HL-60/S4 (cell line): ENCODE measurements around the gene C10orf105.

ENCODE experiments used
- in situ Hi-C: fragments of 300-500 bp; cut with MboI; formaldehyde crosslinking; loops from 2 replicates; pipeline ENCODE4 v1.14.3; 2022; ENCODE audit warnings: low sequenced_read_pairs

The C10orf105 gene

DNA sequence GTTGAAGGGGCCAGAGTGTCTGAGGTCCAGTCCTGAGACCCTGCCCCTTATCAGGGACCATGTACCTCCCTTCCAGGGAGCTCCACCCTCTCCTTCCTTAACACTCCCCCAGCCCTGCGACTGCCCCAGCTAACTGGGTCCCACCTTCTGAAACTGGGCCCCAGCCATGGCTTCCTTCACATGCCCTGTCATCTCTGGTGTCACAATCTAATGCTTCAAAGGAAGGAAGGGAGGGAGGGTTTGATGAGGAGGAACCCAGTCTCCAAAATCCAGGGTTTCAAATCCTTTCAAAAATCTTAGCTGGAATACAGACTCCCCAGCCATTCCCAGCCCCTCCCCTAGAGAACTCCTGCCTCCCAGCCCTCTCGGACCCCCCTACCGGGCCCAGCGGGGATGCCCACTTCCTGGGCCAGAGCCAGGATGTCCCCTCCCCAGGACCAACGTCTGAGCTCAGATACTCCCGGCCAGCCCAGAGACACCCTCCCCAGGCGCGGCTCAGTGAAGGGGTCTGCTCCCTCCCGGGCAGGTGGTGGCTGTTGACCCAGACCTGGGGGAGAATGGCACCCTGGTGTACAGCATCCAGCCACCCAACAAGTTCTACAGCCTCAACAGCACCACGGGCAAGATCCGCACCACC lies 18.0 kb downstream of the C10orf105 start:
- in situ Hi-C loops = no loop called here

DNA sequence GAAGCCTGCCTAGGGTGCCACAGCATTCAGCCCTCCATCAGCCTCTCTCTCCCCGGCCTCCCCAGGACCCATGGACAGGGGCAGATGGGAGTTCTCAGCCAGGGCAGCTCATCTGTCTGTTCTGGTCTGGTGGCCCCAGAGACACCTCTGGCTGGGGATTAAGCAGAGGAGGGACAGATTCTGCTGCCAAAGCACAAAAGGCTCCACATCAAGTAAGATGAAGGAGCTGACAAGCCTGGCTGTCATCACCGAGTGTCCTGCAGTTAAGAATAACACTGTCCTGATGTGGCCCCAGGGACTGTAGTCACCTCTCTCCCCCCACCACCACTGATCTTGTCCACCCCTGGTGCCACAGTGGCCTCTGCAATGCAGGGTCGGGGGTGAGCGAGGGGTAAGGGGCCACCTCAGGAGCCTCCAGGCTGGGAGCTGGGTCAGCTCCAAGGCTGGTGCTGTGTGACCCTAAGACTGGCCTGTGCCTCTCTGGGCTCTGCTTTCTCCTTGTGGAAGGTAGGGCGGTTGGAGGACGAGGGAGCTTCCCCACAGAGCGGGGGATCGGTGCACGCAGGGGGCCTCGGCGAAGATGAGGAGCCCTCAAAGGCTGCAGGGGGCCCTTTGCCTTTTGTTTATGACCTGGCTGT lies 18.7 kb downstream of the C10orf105 start:
- in situ Hi-C loops = no loop called here

DNA sequence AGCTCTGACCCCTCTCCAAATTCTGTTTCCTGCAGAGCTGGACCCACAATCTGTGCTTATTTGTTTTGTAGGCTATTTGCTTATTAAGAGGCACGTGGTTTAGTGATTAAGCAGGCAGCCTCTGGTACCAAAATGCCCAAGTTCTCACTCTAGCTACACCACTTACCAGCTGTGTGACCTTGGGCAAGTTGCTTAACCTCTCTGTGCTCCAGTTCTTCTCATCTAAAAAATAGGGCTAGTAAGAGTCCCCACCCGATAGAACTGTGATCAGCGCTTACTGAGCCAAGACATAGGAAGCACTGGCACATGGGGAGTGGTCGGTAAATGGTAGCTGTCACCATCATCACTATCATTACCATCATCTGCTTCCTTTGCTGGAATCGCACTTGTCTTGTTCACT lies 20.8 kb downstream of the C10orf105 start:
- in situ Hi-C loops = no loop called here

DNA sequence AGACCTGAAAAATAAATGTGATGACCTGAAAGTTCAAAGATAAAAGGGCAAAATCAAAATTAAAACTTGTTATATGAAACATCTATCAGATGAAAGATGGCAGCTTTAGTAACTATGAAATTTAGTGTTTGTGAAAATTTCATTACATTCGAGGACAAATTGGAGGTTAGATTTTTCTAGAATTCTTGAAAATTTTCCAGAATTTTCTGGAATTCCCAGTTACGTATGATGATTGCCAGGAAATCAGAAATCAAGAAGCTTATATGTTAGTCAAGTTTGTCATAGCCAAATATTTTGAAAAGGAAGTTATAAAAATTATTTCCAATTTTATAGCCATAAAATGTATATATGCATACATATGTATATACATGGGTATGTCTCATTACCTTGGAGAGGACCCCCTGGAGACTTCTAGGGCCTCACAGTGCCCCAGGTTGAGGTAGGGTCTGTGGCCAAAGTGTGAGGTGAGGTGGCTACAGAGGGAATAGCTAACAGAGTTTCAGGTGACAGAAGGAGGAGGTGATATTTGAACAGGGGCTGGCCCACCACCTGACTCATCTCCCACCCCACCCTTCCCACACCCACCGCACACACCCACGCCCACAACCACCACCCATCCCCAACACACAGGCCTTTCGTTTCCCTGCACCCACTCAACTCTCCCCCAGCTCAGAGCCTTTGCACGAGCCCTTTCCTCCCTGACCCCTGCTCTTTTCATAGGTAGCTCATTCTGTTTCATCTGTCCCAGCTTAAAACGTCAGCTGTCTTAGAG lies 21.5 kb downstream of the C10orf105 start:
- in situ Hi-C loops = no loop called here

DNA sequence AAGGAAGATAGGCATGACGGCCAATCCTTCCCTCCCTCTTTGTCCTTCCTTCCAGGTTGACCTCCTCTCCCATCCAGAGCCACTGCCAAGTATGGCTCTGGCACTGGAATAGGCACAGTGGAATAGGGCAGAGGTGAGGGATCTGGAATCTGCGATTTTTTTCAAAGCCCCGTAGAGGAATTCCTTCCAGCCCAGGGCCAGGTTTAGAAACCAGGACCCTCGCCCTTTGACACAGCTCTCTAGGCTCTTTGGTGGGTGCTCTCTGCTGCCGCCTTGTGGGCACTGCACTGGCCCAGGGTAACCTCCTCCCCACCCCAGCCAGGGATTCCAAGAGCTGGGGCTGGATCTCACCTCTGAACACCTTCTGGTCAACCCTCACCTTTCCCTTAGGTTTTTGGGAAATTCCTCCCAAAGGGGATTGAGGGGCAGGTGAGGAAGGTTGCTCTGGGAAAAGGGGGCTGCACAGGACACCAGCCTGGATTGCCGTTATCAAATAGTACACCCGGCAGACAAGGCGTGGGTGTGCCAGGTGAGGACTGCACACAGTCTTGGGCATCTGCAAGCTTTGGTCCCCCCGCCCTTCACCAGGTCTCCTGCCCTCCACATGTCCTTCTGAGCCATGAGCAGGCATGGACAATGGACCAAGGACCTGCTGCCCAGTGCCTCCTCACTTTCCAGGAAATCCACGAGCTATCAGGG lies 22.8 kb downstream of the C10orf105 start:
- in situ Hi-C loops = no loop called here

DNA sequence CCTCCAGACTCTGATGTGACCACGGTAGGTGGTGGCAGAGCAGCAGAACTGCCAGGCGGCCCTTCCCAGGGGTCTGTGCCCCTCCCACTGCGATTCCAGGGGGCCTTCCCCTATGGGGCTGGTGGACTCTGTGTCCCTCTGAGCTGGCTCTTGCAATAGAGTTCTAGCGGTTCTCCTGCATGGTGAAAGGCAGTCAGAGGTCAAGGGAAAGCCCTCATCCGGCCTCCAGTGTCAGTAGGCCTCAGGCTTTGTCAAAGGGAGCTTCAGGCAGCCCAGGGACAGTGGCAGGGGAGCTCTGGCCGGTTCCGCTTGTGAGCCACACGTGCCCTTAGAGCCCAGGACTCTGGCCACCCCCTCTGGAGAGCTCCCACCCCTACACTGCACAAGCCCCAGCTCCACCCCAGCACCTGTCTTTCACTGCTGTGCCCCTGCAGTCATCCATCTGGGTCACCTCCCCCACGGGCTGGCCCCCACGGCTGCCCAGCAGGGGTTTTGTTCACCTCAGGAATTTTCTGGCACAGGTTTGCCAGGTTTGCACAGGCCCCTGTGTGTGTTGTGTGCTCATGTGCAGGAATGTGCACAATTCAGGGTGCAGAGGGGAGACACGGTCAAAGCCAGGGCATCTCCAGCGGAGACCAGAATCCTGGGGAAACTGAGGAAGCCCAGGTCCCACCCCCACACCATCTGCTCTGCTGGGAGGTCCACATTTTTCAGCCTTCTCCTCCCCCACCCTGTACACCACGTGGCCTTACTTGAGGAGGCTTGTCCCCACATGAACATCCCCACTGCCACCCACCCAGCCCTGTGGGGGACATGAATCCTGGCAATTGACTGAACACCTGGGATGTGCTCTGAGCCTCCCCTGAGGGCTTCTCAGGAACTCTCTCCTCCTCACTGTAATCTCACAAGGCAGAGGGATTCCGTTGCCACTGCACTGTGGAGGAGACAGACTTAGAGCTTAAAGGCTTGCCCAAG lies 23.8 kb downstream of the C10orf105 start:
- in situ Hi-C loops = no loop called here

DNA sequence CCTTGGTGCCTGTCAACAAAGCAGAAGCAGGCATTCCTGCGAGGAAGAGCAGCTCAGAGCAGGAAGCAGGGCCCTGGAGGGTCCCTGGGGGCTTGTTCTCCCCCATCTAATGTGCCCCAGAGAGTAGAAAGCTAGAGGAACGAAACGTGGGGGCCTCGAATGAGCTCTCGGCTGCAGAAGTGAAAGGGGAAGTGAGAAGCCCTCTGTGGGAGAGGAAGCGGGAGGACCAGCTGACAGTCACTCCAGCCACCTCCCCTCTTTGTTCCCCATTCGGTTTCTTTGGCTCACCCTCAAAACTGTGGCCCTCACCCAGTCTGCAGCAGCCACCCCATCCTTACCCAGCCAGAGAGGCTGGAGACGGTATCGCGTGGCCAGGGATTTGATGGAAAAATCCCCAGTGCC lies 25.0 kb downstream of the C10orf105 start:
- in situ Hi-C loops = no loop called here

DNA sequence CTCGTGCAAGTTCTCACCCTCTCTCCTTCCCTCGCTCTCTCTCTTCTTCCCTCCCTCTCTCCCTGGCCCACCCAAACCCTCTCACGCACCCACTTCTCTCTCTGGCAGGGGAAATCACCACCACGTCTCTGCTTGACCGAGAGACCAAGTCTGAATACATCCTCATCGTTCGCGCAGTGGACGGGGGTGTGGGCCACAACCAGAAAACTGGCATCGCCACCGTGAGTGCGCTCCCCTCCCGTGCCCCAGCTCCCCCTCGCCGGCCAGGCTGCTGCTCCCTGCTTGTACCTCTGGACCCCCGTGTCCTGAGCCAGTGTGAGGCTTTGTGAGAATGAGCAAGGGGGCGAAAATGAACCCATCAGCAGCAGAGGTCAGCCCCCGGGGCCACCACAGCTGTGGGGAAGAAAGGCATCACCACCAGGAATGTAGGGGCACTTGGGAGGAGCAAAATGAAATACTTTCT lies 25.5 kb downstream of the C10orf105 start:
- in situ Hi-C loops = no loop called here

DNA sequence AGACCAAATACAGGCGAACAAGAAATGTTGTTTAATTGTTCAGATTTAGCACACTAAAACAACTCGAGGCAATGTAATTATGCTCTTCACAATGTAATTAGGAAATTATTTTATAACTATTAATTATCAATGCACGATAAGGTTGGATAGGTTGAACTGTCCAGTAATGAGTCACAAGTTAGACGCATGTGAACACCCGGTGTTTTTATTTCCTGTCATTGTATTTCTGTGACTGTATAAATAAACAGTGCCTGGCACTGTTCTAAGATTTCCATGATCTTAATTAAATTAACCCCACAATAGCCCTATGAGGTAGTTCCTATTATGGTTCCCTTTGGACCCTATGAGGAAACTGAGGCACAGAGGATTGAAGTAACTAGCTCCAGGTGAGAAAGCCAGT lies 26.2 kb downstream of the C10orf105 start:
- in situ Hi-C loops = no loop called here

DNA sequence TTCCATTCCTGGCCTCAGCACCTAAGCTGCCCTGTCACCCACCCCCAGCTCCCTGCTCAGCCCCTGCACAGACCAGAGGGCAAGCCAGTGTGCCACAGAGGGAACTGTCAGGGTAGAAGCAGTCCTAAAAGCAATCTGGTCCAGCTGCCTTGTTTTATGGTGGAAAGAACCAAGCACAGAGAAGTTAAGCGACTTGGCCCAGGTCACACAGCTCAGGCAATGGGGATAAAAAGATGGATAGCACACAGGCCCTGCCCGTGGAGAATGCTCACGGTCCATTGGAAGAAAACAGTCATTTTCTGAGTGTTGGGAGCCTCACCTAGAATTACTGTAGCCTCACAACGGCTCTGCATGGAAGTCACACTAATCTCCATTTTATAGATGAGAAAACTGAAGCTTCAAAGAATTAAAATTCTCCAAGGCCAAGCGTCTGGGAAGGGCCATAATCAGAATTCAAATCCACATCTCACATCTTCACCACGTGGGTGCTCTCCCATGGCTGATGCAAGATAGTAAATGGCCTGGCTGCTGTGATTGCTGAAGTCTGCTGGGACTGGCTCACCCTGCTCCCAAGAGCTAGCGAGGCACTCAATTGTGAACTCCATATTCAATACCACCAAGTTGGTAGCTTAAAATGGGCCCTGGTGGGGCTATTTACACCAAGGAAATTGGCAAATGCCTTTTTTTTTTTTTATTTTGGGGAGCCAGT lies 26.8 kb downstream of the C10orf105 start:
- in situ Hi-C loops = no loop called here

DNA sequence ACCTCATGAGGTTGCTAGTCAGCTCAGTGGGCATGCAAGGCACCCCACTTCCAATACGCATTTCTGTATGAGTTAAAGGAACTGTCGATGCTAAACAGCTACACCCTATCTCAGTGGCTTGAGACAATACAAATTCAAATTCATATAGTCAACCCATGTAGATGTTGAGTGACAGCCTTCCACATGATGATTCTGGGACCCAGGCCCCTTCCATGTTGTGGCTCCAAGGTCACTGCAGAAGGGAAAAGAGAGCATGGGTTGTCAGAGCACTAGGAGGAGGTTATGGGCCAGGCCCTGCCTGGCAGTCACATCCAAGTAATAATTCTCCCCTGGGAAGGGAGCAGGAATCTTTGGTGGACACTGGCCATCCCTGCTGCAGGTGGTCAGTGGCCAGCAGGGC lies 28.2 kb downstream of the C10orf105 start:
- in situ Hi-C loops = no loop called here

DNA sequence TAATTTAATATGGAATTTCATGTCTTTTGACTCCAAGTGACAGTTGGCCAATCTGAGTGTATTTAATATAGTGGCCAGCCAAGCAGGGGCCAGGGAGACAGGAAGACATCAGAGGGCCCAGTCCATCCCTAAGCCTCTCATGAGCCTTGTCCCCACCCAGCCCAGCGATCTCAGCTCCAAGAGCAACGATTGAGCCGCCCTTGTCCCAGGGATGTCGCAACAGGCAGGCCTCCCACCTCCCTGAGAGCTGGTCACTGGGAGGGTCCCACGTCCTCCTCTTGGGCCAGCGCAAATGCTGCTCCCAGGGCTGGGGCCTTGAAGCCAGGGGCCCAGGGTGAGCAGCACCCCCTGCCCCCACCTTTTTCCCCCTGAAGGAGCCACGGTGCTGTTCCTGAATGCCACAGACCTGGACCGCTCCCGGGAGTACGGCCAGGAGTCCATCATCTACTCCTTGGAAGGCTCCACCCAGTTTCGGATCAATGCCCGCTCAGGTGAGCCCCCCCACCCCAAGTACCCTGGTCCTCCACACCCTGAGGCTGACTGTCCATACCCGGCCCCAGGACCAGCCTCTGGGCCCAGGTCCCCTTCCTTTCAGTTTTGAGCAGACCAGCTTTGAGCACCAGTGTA lies 29.4 kb downstream of the C10orf105 start:
- in situ Hi-C loops = no loop called here

DNA sequence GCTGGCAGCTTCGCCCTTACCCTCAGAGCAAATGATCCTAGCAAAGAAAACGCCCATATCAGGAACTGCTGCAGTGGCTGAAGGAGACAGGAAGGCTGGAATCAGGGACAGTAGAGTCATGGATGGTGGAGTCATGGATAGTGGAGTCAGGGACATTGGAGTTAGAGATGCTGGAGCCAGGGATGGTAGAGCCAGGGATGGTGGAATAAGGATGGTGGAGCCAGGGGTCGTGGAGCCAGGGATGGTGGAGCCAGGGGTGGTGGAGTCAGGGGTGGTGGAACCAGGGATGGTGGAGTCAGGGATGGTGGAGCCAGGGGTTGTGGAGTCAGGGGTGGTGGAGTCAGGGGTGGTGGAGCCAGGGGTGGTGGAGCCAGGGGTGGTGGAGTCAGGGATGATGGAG lies 31.3 kb downstream of the C10orf105 start:
- in situ Hi-C loops = no loop called here

DNA sequence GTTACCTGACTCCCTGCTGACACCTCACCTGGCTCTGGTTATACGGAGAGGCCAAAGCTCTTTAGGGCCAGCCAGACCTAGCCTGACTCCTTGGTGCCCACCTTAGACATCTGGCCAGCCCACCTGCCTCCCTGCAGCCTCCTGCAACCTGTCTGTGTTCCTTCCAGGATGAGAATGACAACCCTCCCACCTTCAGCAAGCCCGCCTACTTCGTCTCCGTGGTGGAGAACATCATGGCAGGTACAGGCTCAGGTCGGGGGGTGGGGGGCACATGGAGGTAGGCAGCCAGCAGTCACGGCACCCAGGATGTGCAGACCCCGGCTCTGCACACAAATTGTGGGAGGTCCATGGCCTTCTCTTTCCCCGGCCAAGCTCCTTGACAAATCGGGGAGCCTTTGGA lies 32.1 kb downstream of the C10orf105 start:
- in situ Hi-C loops = no loop called here

DNA sequence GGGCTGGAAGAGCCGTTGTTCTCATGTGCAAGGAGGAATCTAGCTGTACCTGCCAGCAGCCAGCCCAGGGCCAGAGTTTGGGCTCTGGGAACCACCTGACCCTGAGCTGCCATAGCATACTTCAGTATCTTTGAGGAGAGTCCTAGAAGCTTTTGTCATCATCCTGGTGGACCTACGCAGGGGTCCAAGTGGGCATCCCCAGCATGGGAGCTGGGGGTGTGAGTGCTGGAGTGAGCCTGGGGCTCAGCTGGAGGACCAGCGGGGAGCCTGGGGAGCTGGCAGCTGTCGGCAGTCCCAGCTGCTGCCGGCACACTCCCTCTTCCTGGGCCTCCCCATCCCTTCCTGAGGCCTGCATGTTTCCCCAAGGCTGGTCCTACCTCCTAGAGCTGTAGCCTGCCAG lies 32.5 kb downstream of the C10orf105 start:
- in situ Hi-C loops = no loop called here

DNA sequence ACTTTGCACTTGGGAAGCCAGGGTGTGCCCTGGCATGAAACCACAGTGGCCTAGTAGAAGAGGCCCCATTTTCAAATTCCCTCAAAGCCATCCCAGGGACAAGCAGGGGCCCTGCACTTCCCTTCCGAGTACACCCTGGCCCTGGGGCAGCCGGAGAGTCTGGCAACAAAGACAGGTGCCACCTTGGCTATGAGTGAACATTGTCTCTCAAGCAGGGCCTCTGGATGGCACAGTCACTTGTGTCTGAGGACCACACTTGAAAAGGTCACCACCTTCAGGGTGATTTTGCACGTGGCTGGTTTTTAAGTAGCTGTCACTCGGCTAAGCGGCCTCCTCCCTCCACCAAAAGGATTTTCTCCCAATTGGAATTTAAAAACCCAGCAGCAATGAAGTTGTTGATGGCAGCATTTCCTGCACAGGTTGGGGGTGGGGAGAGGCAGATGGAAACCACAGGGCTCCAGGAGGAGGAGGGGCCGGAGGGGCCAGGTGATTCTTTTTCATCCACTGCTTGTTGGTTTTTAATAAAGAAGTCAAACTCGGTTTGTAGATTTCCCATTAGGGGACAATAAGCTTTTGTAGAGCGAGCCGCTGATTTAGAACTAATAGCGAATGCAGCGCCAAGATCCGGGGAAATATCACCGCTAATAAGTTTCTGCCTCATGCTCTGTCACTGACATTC lies 33.9 kb downstream of the C10orf105 start:
- in situ Hi-C loops = no loop called here

DNA sequence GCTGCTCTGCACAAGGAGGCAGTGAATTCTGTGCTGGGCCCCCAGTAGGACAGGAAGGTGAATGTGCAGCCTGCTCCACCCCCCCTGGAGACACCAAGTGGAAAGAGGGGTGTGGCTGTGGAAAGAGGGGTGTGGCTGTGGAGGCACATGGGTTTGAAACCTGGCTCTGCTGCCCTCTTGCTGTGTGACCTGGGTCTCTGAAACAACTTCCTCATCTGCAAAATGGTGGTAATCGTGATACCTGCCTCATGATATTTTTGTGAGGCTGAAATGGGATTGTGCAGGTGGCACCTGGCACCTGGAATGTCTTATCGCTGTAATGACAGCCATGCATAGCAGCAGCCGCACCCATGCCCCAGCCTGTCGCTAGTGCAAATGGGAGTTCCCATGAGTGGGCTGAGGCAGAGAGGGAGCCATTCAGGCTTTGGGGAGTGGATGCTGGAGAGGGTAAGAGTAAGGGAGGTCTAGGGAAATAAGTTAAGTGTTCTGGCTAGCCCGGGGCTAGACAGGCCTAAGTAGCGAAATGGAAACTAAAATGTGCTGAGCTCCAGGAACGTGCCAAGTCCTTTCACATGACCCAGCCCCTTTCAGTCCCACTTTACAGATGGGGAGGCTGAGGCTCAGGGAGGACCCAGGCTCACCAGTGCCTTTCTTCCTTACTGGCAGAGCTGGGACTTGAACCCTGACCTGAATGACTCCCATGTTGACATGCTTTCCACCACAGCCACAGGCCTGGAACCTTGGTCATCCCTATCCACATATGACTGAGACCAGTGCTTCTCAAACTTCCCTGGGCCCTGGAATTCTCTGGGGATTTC lies 35.0 kb downstream of the C10orf105 start:
- in situ Hi-C loops = no loop called here

DNA sequence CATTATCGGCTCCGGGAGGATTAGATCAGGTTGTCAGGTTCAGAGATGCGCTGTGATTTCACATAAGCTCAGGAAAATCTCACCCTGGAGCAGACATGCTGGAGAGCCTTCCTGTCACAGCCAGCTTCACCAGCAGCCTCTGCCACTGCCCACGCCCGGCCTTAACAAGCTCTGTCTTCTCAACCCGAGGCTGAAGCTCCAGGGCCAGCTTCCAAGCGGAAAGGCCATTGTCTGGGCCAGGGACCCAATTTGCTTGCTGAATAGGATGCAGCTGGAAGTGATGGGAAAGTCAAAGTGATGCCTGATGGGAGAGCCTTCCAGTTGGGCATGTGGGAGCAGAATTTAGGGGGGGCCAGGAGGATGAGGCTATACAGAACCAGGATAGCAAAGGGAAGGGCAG lies 36.3 kb downstream of the C10orf105 start:
- in situ Hi-C loops = no loop called here
